OCI-LY7 (cell line): Measurements from ENCODE around the gene IBTK. TPM values are rescaled to one million over a fixed set of nuclear protein-coding genes. Genes with fewer than 3 reads are reported as not detected.

Experiments
- BruUV-seq: library from RNA; stranded (reverse); fragments of 400-500 nt; replicated peaks from 2 replicates; lab custom pipeline; 2021; lab: Mats Ljungman, UMichigan
- CTCF ChIA-PET: fragments of 300-600 bp; sonication (Branson Sonifier 250); formaldehyde crosslinking; loops from one replicate; lab custom pipeline; 2022; ENCODE audit warnings: antibody characterized with exemption; ENCODE audit not compliant: unreplicated experiment; lab: Charles Lee
- POLR2A ChIA-PET: fragments of 300-600 bp; sonication (Branson Sonifier 250); formaldehyde crosslinking; loops from one replicate; lab custom pipeline; 2022; ENCODE audit warnings: antibody characterized with exemption; lab: Charles Lee
- DNase-seq: peaks from one replicate; pipeline ENCODE4 v3.0.0-alpha.2; 2015; ENCODE audit warnings: low spot score
- H2AFZ ChIP-seq: fragments of 200-600 bp; sonication (generic), shearing (Covaris generic); 2 replicates; pipeline ENCODE4 v1.6.1; 2014; ENCODE audit warnings: mild to moderate bottlenecking, antibody characterized with exemption, low read length, moderate library complexity
- H3K27ac ChIP-seq: fragments of 200-600 bp; sonication (generic); 2 replicates; pipeline ENCODE4 v1.5.1; 2014; ENCODE audit warnings: mixed run types, low read depth, mild to moderate bottlenecking, moderate library complexity, low read length, inconsistent platforms; ENCODE audit not compliant: poor library complexity, severe bottlenecking
- H3K36me3 ChIP-seq: fragments of 200-600 bp; sonication (generic); 2 replicates; pipeline ENCODE4 v1.6.1; 2014; ENCODE audit warnings: mild to moderate bottlenecking, antibody characterized with exemption, low read length, moderate library complexity, mixed read lengths; ENCODE audit not compliant: insufficient read depth
- H3K4me1 ChIP-seq: fragments of 200-600 bp; sonication (generic); 2 replicates; pipeline ENCODE4 v1.5.1; 2014; ENCODE audit warnings: mild to moderate bottlenecking, low read length; ENCODE audit not compliant: insufficient read depth, poor library complexity, severe bottlenecking
- H3K4me2 ChIP-seq: fragments of 200-600 bp; sonication (generic); 2 replicates; pipeline ENCODE4 v1.6.1; 2014; ENCODE audit warnings: mild to moderate bottlenecking, low read length
- H3K4me3 ChIP-seq: fragments of 200-600 bp; sonication (generic); 2 replicates; pipeline ENCODE4 v1.5.1; 2014; ENCODE audit warnings: mild to moderate bottlenecking, low read depth, low read length; ENCODE audit not compliant: poor library complexity, severe bottlenecking
- H3K79me2 ChIP-seq: fragments of 200-600 bp; sonication (generic); 2 replicates; pipeline ENCODE4 v1.6.1; 2016; ENCODE audit warnings: low read depth, mild to moderate bottlenecking, low read length, moderate library complexity, mixed read lengths; ENCODE audit not compliant: insufficient read depth
- H3K9me2 ChIP-seq: fragments of 200-600 bp; sonication (generic); 2 replicates; pipeline ENCODE4 v1.6.1; 2016; ENCODE audit warnings: mild to moderate bottlenecking, low read length, mixed read lengths; ENCODE audit not compliant: insufficient read depth
- H3K9me3 ChIP-seq: fragments of 200-600 bp; sonication (generic); 2 replicates; pipeline ENCODE4 v1.6.1; 2014; ENCODE audit warnings: mild to moderate bottlenecking, mixed run types, low read length, mixed read lengths
- H4K20me1 ChIP-seq: fragments of 200-600 bp; sonication (generic); 2 replicates; pipeline ENCODE4 v1.6.1; 2014; ENCODE audit warnings: mild to moderate bottlenecking, antibody characterized with exemption, low read length, moderate library complexity, mixed read lengths; ENCODE audit not compliant: insufficient read depth
- CTCF ChIP-seq: fragments of 200-600 bp; sonication (generic); conservative IDR thresholded peaks from 2 replicates; pipeline ENCODE4 v1.5.1; 2014; ENCODE audit warnings: mild to moderate bottlenecking, antibody characterized with exemption, low read length, moderate library complexity, mixed read lengths
- EZH2phosphoT487 ChIP-seq: fragments of 200-600 bp; sonication (generic); IDR thresholded peaks from 2 replicates; pipeline ENCODE4 v1.6.1; 2018; ENCODE audit warnings: low read depth, borderline replicate concordance, mild to moderate bottlenecking, mixed run types, antibody characterized with exemption, low read length, moderate library complexity, mixed read lengths
- intact Hi-C: fragments of 100-400 bp; cut with micrococcal nuclease; formaldehyde crosslinking; loops from one replicate; pipeline ENCODE4 v1.10.0; 2022; ENCODE audit not compliant: unreplicated experiment
- small RNA-seq: library from RNA; depleted of rRNA; stranded (forward); fragments of <200 nt; gene quantifications from one replicate; pipeline ENCODE3, GENCODE V24; 2014
- total RNA-seq, 2 experiments: library from RNA; depleted of rRNA in 1 of 2; stranded (reverse); fragments of >200 nt in 1 of 2; shearing (Covaris generic) in 1 of 2; gene quantifications; 2 replicates each; pipeline ENCODE4 v1.2.3, GENCODE V29; 2014 to 2022

The IBTK gene
- total RNA-seq, 2 experiments from 2014 or later = 18.6 to 31.0 TPM

GRCh38 chr6:82123632-82124031 lies 123.9 kb downstream of the IBTK start:
- Histone ChIP-seq H3K79me2 (no peaks in the 10 kb centered on the region), H3K4me3 (no peak overlapping the region), H3K9me3 (no peaks in the 10 kb centered on the region), H3K27ac (no peak overlapping the region), H2AFZ (no peak overlapping the region), H4K20me1 (no peaks in the 10 kb centered on the region), H3K4me1 (no peaks in the 10 kb centered on the region), H3K4me2 (no peak overlapping the region), H3K9me2 (no peaks in the 10 kb centered on the region), H3K36me3 (no peaks in the 10 kb centered on the region)
- POLR2A ChIA-PET = no interaction called here
- CTCF ChIA-PET = no interaction called here
- BruUV-seq = no TSS peak
- intact Hi-C loops = no loop called here
- TF ChIP-seq EZH2phosphoT487 (no peak), CTCF (no peak)
- no peak for DNase-seq

Small RNAs within 50 kb of the gene (small RNA-seq; reads per million reads assigned to genes)
- not detected for gene RNU6-130P

Other genes with a start within 250 kb of the IBTK start
- gene TPBG, start 116.1 kb upstream of the IBTK start, total RNA-seq (2014; rRNA removed; shearing (Covaris generic)) = not detected in 2 replicates
- gene TPBG, start 116.1 kb upstream of the IBTK start, total RNA-seq (2022) = not detected in 2 replicates